Endothelial cell of umbilical vein (primary cell): ENCODE measurements around the gene OR2T29.
"Not testable (repeated sequence)": the region's sequence is repeated elsewhere in the genome, so short reads cannot be mapped to it uniquely, and the experiment has no call there.

ENCODE experiments used
- CTCF ChIP-seq, 2 donors: IDR thresholded peaks; 1 replicate in 1 of 2; 2 replicates in 1 of 2; pipeline ENCODE4 v1.5.1; 2011; ENCODE audit warnings: low read length in 2 of 2, mild to moderate bottlenecking in 2 of 2, moderate library complexity in 2 of 2, control low read depth in 1 of 2, inconsistent platforms in 1 of 2, low read depth in 1 of 2; ENCODE audit not compliant: insufficient read depth in 1 of 2; ENCODE audit errors: extremely low read depth in 1 of 2
- JUN ChIP-seq: IDR thresholded peaks from 2 replicates; pipeline ENCODE4 v1.6.1; 2011; ENCODE audit warnings: borderline replicate concordance, low read depth; ENCODE audit not compliant: insufficient read length, insufficient read depth
- MYC ChIP-seq: IDR thresholded peaks from one replicate; pipeline ENCODE4 v1.6.1; 2011; ENCODE audit warnings: mild to moderate bottlenecking, low read depth, low read length
- POLR2A ChIP-seq: IDR thresholded peaks from 2 replicates; pipeline ENCODE4 v1.6.1; 2012; ENCODE audit warnings: low read depth, mild to moderate bottlenecking, control low read depth, low read length

GRCh38 chr1:248562672-248563071 lies at the start of gene OR2T29:
- not testable (repeated sequence) for TF ChIP-seq JUN; CTCF (IDR thresholded peaks at IDR 0.05; ENCODE audit: extremely low read depth in 1 of 2, insufficient read depth in 1 of 2, low read depth in 1 of 2, low read length in 2 of 2); POLR2A; MYC
